ENCODE results near the gene NEU4. TPM values are rescaled to one million over a fixed set of nuclear protein-coding genes. Genes with fewer than 3 reads are reported as not detected.

The NEU4 gene
- total RNA-seq, 2 donors from 2014 or later, result 0.38 TPM; not detected in 1

DNA sequence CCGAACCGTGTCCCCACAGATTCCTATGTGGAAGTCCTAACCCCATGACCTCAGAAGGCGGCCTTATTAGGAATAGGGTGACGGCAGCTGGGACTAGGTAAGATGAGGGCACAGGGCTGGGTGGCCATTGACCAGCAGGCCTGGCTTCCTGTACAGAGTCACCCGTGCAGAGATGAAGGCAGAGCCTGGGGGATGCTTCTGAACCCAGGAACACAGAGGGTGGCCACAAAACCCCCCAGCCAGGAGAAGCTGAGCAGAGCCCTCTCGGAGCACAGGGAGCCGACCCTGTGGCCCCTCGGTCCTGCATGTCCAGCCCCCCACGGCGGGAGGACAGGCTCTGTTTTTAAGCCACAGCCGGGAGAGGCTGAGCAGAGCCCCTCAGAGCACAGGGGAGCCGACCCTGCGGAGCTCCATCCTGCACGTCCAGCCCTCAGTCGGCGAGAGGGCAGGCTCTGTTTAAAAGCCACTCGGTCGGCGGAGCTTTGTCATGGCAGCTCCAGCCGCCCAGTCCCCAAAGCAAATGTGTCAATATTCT is 47.0 kb downstream of the NEU4 start:
- DNase-seq (ENCODE audit: low spot score), result peak; percentile 61
- intact Hi-C loops (cut with DNase I), result no loop called here

DNA sequence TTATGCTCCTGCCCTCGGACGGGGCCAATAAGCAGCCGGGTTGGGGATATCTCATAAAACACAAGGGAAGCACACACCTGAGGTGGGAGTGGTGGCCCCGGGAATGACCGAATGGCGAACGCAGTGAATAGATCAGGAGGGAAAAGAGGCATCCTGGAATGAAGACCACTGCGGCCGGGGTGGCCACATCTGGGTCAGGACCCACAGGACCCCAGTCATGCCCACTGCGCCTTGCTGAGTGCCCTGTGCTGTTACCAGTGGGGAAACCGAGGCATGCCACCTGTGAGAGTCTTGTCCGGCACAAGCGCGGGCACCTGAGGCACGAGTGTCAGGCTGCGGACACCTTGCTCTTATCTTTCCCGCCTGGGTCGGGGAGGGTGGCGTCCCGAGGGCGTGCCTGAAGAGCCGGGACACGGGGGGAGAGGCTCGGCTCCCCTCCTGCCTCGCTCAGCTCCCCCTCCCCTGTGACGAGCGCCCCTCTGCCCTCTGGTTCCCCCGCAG is 48.1 kb downstream of the NEU4 start:
- peak; percentile 71 for DNase-seq (ENCODE audit: low spot score)
- intact Hi-C loops (cut with DNase I), result no loop called here

- intact Hi-C loops (cut with DNase I), result no loop called here
- peak; percentile 54 for DNase-seq (ENCODE audit: low spot score)
These were observed 48.7 kb downstream of the NEU4 start for GRCh38 chr2:241857572-241858121.

GRCh38 chr2:241858206-241859016 is 49.4 kb downstream of the NEU4 start, which contains the start of gene PDCD1:
Gene PDCD1 (minus strand): TSS chr2:241858894. CDS start chr2:241858838, 56 bp downstream.
- DNase-seq (ENCODE audit: low spot score), result peak; percentile 78
- intact Hi-C loops (cut with DNase I), result no loop called here

GRCh38 chr2:241859017-241859435 is 50.0 kb downstream of the NEU4 start:
- intact Hi-C loops (cut with DNase I), result no loop called here
- DNase-seq (ENCODE audit: low spot score), result no peak

DNA sequence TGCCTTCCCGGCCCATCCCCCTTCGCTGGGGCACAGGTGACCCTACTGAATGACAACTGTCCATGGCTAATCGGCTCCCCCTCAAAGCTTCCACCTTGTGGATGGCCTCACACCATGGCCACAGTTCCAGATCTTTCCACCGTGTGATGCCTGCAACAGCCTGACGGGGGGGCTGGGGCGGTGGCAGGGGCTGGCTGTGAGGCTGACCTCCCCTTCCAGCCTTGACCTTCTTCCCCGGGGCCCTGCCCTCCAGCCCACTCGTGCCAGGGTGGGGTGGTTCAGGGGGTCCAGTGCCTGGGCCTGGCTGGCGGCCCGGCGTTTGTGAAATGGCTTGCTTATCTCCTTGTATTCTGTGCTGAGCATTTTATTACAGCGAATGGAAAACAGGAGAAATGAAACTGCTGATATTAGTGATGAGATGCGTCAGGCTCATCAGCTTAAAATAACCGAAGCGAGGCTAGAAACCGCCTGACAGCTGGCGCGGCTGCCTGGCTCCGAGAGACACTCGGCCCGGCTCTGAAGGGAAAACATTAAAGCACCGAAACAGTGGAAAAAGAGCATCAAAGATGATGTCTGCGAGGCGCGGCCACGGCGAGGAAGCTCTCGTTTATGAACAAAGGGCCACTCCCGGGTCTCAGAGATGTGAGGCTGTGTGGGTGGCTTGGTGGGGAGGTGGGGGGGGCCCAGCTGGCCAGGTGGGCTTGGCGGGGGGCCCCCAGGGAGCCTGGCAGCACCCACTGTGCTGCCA is 50.6 kb downstream of the NEU4 start:
- DNase-seq (ENCODE audit: low spot score), result peak; percentile 95
- intact Hi-C loops (cut with DNase I), result no loop called here

DNA sequence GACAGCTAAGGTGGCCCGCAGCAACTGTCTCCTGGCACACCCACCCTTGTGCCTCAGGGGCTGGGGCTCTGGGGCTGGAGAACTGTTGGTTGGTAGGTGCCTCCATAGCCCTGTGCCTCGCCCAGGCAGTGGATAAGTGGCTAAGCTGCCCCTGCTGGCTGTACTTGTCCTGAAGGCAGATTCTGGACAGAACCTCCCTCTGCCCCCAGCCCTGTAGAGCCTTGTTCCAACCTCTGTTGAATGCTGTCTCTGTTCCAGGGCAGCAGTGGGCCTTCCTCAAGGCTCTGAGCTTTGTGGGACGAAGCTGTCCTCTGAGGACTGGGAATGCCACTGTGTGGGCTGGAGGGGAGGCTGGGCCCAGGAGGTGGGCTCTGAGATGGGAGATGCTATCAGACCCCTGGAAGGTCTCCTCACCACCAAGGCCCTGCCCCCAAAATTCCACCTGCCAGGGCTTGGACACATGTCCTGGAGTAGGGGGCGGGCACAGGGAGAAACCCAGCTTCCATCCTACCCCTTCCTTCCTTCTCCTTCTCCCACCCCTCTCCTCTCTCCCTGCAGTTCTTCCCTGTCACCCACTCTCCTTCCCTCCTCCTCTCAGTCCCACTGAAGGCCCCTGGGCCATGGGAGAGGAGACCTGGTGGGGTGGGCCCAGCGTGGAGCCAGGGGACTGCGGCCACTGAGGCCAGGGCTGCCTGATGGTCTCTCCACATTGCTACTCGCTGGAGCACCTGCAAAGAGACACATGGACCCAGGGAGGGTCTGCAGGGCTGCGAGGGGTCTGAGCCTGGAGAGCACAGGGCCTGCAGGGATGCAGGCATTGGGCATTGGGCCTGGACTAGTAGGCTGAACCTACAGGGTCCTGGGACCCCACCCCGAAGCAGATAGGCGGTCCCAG is 51.4 kb downstream of the NEU4 start:
- intact Hi-C loops (cut with DNase I), result no loop called here
- DNase-seq (ENCODE audit: low spot score), result peak; percentile 78

- DNase-seq (ENCODE audit: low spot score), result no peak
- intact Hi-C loops (cut with DNase I), result no loop called here
These were observed 52.3 kb downstream of the NEU4 start for GRCh38 chr2:241861264-241861663.

DNA sequence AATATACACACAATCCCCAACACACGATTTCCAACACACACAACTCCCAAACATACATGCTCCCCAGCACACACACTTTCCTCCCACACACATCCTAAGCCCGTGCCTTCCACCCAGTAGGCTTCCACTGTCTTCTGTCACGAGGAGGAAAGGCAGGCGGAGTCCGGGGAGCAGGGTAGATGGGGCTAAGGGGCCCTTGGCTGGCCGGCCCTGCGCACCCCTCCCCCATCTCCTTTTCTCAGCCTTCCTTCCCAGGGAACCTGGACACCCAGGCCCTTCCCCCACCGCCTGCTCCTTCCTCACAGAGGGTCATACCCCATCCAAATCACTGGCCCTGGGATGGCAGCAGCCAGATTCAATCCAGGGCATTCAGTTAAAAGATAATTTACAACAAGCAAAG is 53.1 kb downstream of the NEU4 start:
- DNase-seq (ENCODE audit: low spot score), result peak; percentile 55
- intact Hi-C loops (cut with DNase I), result no loop called here

DNA sequence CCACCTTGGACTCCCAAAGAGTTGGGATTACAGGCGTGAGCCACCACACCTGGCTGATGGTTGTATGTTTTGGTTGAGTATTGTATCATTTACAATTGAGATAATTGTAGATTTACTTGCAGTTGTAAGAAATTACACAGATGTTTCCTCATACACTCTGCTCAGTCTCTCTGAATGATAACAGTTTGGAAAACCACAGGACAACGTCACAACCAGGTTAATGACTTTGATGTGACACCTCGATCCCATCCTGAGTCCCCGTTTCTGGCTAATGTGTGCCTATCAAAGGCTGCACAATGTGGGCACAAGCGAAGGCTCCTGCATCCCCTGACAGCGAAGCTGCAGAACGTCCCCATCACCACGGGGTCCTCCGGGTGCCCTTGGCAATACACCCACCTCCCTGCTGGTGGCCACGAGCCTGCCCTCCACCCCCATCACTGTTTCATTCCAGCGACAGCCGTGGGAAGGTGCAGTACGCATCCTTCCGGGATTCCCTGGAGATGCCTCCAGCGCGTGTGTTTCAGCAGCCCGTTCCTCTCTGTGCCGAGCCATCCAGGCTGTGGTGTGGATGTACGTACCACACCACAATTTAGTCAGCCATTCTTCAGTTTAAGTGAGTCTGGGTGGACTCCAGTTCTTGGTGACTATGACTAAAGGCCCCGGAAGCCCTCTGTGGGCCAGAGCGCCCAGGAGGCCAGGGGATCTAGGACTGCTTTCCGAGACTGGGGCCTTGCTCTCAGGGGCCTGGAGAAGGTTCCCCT is 54.0 kb downstream of the NEU4 start:
- intact Hi-C loops (cut with DNase I), result no loop called here
- DNase-seq (ENCODE audit: low spot score), result no peak

GRCh38 chr2:241863536-241863954 is 54.6 kb downstream of the NEU4 start:
- no peak for DNase-seq (ENCODE audit: low spot score)
- intact Hi-C loops (cut with DNase I), result no loop called here

DNA sequence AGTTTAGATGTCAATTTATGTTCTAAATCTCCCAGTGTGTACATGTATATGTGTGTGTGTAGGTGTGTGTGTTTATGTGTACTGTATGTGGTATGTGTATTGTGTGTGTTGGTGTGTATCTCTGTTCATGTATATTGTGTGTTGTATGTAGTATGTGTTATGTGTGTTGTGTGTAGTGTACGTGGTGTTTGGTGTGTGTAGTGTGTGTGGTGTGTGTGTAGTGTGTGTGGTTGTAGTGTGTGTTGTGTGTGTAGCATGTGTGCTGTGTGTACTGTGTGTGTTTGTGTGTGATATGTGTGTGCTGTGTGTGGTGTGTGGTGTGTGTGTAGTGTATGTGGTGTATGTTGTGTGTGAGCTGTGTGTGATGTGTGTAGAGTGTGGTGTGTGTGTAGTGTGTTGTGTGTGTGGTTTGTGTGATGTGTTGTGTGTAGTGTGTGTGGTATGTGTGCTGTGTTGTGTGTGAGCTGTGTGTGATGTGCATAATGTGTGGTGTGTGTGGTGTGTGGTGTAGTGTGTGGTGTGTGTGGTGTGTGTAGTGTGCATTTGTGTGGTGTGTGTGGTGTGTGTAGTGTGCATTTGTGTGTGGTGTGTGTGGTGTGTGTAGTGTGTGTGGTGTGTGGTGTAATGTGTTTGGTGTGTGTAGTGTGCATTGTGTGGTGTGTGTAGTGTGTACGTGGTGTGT is 55.3 kb downstream of the NEU4 start:
- intact Hi-C loops (cut with DNase I), result no loop called here
- no peak for DNase-seq (ENCODE audit: low spot score)

- intact Hi-C loops (cut with DNase I), result no loop called here
- DNase-seq (ENCODE audit: low spot score), result no peak
These were observed 55.8 kb downstream of the NEU4 start for GRCh38 chr2:241864850-241865213.

GRCh38 chr2:241865416-241865956 is 56.5 kb downstream of the NEU4 start:
- intact Hi-C loops (cut with DNase I), result no loop called here

GRCh38 chr2:241865957-241866789 is 57.2 kb downstream of the NEU4 start:
- intact Hi-C loops (cut with DNase I), result no loop called here
- DNase-seq (ENCODE audit: low spot score), result no peak

More at GRCh38 chr2:241865416-241865956, 56.5 kb downstream of the NEU4 start:
- DNase-seq (ENCODE audit: low spot score), result no peak
